Measurements from ENCODE around the gene JARID2.

DNA sequence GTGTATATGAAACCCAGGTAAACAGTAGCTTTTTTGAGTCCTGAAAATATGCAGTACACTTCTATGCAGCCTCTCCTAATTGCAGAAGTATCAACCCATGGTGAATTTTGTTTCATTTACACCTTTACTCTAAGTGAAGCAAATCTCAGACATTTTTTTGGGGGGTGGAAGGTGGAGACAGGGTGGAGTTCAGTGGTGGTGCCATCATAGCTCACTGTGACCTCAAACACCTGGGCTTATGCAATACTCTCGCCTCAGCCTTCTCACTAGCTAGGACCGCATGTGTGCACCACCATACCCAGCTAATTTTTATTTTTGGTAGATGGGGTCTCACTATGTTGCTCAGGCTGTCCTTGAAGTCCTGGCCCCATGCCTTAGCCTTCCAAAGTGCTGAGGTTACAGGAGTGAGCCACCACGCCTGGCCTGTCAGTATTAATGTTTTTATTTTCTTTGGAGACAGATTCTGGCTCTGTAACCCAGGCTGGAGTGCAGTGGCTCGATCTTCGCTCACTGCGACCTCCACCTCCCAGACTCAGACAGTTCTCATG, 80.3 kb downstream of the JARID2 start:
- TF ChIP-seq, protein P1, sequence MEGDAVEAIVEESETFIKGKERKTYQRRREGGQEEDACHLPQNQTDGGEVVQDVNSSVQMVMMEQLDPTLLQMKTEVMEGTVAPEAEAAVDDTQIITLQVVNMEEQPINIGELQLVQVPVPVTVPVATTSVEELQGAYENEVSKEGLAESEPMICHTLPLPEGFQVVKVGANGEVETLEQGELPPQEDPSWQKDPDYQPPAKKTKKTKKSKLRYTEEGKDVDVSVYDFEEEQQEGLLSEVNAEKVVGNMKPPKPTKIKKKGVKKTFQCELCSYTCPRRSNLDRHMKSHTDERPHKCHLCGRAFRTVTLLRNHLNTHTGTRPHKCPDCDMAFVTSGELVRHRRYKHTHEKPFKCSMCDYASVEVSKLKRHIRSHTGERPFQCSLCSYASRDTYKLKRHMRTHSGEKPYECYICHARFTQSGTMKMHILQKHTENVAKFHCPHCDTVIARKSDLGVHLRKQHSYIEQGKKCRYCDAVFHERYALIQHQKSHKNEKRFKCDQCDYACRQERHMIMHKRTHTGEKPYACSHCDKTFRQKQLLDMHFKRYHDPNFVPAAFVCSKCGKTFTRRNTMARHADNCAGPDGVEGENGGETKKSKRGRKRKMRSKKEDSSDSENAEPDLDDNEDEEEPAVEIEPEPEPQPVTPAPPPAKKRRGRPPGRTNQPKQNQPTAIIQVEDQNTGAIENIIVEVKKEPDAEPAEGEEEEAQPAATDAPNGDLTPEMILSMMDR (IDR thresholded peaks at IDR 0.05): no peak
- TF ChIP-seq POLR2A (IDR thresholded peaks at IDR 0.05) (no peak), POLR2AphosphoS5 (IDR thresholded peaks at IDR 0.05) (no peak), EP300 (IDR thresholded peaks at IDR 0.05) (no peak)

All from suprapubic skin (tissue), 4 donors.